ENCODE measurements around the gene TYRO3.
"Not testable (repeated sequence)": the region's sequence is repeated elsewhere in the genome, so short reads cannot be mapped to it uniquely, and the experiment has no call there.

TYRO3 gene

GRCh38 chr15:41561777-41562145 is 2.7 kb downstream of the TYRO3 start:
- no peak for TF ChIP-seq ZNF274 (IDR thresholded peaks at IDR 0.05; ENCODE audit: low read depth, low read length)
- H3K4me3 ChIP-seq (ENCODE audit: low read length), result no peak overlapping the region

- no peak for TF ChIP-seq ZNF274 (IDR thresholded peaks at IDR 0.05; ENCODE audit: low read depth, low read length)
- H3K4me3 ChIP-seq (ENCODE audit: low read length), result no peak overlapping the region
These were observed 3.2 kb downstream of the TYRO3 start for GRCh38 chr15:41562244-41562643.

GRCh38 chr15:41562784-41563198 is 3.8 kb downstream of the TYRO3 start:
- H3K4me3 ChIP-seq (ENCODE audit: low read length), result no peak overlapping the region
- TF ChIP-seq ZNF274 (IDR thresholded peaks at IDR 0.05; ENCODE audit: low read depth, low read length), result no peak

- no peak overlapping the region for H3K4me3 ChIP-seq (ENCODE audit: low read length)
These were observed 5.4 kb downstream of the TYRO3 start for GRCh38 chr15:41564286-41564959.

DNA sequence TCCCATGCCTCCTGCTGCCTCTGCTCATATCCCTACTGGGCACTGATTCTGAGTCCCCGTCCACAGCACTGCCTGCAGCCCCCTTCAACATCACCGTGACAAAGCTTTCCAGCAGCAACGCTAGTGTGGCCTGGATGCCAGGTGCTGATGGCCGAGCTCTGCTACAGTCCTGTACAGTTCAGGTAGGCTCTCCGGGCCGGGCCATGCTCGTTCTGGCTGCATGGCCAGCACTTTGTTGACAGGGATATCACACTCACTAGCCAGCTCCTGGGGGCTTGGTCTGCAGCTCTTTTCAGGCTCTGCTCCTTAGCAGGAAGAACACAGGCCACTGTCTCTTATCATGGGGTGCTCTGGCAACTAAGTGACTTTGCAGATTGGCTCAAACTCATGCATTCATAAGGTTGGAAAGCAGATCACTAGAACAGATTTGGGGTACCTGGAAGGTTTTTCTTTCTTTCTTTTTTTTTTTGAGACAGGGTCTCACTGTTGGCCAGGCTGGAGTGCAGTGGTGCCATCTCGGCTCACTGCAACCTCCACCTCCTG is 6.0 kb downstream of the TYRO3 start:
- H3K4me3 ChIP-seq (ENCODE audit: low read length), result no peak overlapping the region
- TF ChIP-seq ZNF274 (IDR thresholded peaks at IDR 0.05; ENCODE audit: low read depth, low read length), result no peak

More at GRCh38 chr15:41564286-41564959, 5.4 kb downstream of the TYRO3 start:
- TF ChIP-seq ZNF274 (IDR thresholded peaks at IDR 0.05; ENCODE audit: low read depth, low read length), result no peak

DNA sequence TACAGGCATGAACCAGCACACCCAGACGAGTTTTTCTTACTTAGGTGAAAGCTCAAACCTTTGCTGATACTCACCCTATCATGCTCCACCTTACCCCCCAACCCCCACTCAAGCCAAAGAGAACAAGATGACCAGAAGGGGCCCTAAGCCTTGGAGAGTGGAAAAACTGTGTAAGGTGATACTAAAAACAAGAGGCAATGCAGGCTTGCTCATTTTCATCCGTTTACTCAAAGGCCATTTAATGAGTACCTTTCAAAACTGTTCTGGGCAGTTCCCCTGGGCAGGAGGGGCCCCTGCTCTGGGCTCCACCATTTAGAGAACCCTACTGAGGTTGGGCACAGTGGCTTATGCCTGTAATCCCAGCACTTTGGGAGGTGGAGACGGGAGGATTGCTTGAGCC is 6.7 kb downstream of the TYRO3 start:
- H3K4me3 ChIP-seq (ENCODE audit: low read length), result no peak overlapping the region
- TF ChIP-seq ZNF274 (IDR thresholded peaks at IDR 0.05; ENCODE audit: low read depth, low read length), result no peak

DNA sequence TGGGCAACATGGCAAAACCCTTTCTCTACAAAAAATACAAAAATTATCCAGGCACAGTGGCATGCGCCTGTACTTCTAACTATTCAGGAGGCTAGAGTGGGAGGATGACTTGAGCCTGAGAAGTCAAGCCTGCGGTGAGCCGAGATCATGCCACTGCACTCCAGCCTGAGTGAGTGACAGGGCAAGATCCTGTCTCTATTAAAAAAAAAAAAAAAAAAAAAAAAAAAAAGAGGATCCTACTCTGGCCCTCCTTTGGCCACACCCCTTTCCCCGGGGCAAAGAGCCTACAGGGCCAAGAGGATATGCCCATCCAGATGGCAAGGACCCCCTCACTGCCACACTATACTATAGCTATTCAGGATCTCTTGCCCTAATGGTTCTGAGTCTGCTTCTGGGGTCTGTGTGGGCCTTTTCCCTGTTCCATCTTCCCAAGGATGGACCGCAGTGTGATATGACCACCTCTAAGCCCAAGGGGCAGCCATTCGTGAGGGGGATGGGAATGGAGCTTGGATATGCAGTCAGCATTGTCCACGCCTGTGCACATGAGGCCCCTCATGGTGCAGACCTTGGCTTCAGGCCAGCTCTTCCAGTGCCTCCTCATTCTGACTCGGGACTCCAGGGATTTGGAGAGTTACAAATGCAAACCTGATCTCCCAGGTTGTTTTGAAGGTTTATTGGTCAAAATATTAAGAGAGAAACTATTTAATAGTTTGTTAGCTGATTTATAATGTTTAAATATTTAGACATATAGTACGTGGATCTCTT is 7.3 kb downstream of the TYRO3 start:
- H3K4me3 ChIP-seq (ENCODE audit: low read length), result no peak overlapping the region

GRCh38 chr15:41567261-41567660 is 8.2 kb downstream of the TYRO3 start:
- no peak overlapping the region for H3K4me3 ChIP-seq (ENCODE audit: low read length)
- TF ChIP-seq ZNF274 (IDR thresholded peaks at IDR 0.05; ENCODE audit: low read depth, low read length), result no peak

More for the DNA sequence above, 7.3 kb downstream of the TYRO3 start:
- no peak for TF ChIP-seq ZNF274 (IDR thresholded peaks at IDR 0.05; ENCODE audit: low read depth, low read length)

- no peak for TF ChIP-seq ZNF274 (IDR thresholded peaks at IDR 0.05; ENCODE audit: low read depth, low read length)
- H3K4me3 ChIP-seq (ENCODE audit: low read length), result no peak overlapping the region
These were observed 8.8 kb downstream of the TYRO3 start for GRCh38 chr15:41567862-41568261.

DNA sequence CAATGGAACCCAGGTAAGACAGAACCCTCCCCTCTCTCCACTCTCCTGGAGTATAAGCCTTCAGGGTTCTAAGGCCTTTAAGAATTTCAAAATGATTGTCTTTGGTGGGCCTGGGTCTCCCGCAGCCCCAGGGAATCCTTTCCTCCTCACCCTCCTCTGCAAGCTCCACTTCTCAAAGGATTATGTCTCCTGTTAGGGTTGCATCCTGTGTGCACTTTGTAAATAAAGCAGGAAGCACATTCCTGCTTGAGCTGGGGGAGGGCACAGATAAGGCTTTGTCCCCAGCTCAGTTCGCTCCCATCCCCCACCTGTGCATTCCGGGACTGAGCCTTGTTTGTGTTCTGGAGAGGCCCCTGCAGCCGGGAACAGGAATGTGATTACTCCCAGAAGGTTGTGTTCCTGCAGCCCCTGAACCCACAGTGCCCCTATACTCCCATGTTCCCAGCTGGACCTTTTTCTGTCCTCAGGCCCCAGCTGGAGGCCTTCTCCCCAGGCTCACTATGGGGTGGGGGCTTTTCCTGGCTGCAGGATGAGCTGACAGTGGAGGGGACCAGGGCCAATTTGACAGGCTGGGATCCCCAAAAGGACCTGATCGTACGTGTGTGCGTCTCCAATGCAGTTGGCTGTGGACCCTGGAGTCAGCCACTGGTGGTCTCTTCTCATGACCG is 9.5 kb downstream of the TYRO3 start:
- no peak overlapping the region for H3K4me3 ChIP-seq (ENCODE audit: low read length)

GRCh38 chr15:41569232-41569631 is 10.2 kb downstream of the TYRO3 start:
- H3K4me3 ChIP-seq (ENCODE audit: low read length), result not testable (repeated sequence)

More for the DNA sequence above, 9.5 kb downstream of the TYRO3 start:
- no peak for TF ChIP-seq ZNF274 (IDR thresholded peaks at IDR 0.05; ENCODE audit: low read depth, low read length)

DNA sequence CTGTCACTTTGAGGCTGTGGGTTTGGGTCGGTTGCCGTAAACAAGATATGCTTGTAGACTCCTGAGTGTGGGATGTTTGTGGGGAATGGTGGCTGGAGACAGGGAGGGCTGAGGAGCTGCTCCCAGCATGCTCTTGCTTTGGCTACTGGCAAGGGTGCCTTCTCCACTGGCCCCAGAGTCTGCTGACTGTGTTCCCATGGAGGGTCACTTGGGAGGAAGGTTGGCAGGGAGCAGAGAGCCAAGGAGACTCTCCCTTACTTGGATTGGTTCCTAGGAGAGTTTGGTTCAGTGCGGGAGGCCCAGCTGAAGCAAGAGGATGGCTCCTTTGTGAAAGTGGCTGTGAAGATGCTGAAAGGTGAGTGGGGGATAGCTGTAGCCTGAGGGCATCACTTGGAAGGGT is 11.8 kb downstream of the TYRO3 start:
- H3K4me3 ChIP-seq (ENCODE audit: low read length), result no peak overlapping the region
- TF ChIP-seq ZNF274 (IDR thresholded peaks at IDR 0.05; ENCODE audit: low read depth, low read length), result no peak

DNA sequence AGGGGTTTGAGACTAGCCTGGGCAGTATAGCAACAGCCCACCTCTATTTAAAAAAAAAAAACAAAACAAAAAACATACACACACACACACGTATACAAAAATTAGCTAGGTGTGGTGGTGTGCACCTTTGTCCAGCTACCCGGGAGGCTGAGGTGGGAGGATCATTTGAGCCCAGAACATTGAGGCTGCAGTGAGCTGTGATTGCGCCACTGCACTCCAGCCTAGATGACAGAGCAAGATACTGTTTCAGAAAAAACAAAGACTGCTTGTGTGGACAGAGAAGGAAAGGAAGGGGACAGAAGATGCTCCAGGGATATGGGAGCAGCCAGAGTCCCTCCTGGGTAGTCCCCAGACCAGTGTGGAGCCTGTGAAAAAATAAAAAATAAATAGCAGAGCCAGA is 12.9 kb downstream of the TYRO3 start:
- TF ChIP-seq ZNF274 (IDR thresholded peaks at IDR 0.05; ENCODE audit: low read depth, low read length), result no peak

DNA sequence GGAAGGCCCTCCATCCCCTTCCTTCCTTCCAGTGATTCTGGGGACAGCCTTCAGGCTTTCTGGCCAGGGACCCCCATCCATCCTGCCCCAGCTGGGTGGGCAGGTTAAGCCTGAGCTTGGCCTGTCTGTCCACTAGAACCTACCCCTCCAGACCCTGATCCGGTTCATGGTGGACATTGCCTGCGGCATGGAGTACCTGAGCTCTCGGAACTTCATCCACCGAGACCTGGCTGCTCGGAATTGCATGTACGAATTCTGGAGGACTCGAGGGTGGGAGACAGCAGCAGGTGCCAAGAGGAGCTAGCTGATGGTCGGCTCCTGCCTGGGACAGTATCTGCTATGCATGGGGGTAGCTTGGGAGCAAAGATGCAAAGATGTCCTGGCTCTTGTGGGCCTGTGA is 13.9 kb downstream of the TYRO3 start:
- H3K4me3 ChIP-seq (ENCODE audit: low read length), result no peak overlapping the region
- no peak for TF ChIP-seq ZNF274 (IDR thresholded peaks at IDR 0.05; ENCODE audit: low read depth, low read length)

More for the DNA sequence above, 12.9 kb downstream of the TYRO3 start:
- no peak overlapping the region for H3K4me3 ChIP-seq (ENCODE audit: low read length)

DNA sequence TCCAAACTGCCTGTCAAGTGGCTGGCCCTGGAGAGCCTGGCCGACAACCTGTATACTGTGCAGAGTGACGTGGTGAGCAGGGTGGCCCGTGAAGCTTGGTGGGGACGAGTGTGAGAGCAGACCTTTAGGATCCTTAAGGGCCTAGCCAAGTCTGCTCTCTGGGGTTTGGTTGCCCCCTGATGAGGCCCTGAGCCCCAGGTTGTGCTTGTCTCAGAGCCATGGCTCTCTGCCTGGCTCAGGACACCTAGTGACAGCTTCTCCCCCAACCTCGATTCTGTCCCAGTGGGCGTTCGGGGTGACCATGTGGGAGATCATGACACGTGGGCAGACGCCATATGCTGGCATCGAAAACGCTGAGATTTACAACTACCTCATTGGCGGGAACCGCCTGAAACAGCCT is 14.4 kb downstream of the TYRO3 start:
- TF ChIP-seq ZNF274 (IDR thresholded peaks at IDR 0.05; ENCODE audit: low read depth, low read length), result no peak
- H3K4me3 ChIP-seq (ENCODE audit: low read length), result no peak overlapping the region
